Measurements from ENCODE around the gene TENM4. TPM values are rescaled to one million over a fixed set of nuclear protein-coding genes. Genes with fewer than 3 reads are reported as not detected.

TENM4 gene
- total RNA-seq, 1 experiment from 2014 or later, result 25.0 TPM

DNA sequence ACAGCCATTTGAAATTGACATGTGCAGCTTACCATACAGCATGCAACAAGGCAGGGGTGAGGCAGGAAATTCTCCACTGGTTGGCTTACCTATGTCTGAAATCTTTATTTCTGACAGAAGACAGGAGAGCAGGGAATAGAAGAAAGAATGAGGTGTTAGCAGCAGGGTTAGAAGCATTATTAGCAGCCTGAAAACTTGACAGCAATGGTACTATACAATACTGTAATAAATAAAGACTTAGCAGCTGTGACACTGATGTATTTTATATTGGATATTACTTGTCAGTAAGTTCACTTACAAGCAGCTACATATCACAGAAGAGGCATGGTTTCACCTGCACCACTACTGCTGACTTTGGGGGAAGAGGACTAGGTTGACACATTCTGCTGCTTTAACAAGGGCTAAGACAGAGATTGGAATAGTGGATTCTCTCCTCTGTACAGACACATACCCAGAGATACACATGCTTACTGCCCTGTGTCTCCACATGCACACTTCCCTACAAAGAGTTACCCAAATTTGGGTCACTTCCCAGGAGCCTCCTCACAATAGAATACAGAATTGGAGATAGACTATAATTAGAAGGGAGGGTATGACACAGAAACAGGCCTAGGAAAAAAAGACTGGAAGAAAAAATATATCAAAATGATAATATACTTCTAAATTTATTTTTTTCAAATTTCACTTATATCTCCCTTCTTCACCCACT lies 720.4 kb downstream of the TENM4 start:
- DNase-seq (ENCODE audit: low spot score) (no peak), ATAC-seq (no peak)
- Mint-ChIP-seq H3K4me3 (no peak overlapping the region), H3K36me3 (no peaks in the 10 kb centered on the region), H3K27me3 (ENCODE audit: low read depth) (no peaks in the 10 kb centered on the region), H3K27ac (no peak overlapping the region), H3K4me1 (no peaks in the 10 kb centered on the region), H3K9me3 (no peaks in the 10 kb centered on the region)
- POLR2A ChIA-PET, result no interaction called here
- CTCF ChIA-PET, result interaction anchor here (8.8 kb wide), 1 partner anchor 72 kb away, joined by 396 read pairs; no protein-coding TSS in a partner anchor
- no peak for TF ChIP-seq OVOL2 (CRISPR knock-in tag; IDR thresholded peaks at IDR 0.05; ENCODE audit: borderline replicate concordance)
- TF ChIP-seq, protein P1, sequence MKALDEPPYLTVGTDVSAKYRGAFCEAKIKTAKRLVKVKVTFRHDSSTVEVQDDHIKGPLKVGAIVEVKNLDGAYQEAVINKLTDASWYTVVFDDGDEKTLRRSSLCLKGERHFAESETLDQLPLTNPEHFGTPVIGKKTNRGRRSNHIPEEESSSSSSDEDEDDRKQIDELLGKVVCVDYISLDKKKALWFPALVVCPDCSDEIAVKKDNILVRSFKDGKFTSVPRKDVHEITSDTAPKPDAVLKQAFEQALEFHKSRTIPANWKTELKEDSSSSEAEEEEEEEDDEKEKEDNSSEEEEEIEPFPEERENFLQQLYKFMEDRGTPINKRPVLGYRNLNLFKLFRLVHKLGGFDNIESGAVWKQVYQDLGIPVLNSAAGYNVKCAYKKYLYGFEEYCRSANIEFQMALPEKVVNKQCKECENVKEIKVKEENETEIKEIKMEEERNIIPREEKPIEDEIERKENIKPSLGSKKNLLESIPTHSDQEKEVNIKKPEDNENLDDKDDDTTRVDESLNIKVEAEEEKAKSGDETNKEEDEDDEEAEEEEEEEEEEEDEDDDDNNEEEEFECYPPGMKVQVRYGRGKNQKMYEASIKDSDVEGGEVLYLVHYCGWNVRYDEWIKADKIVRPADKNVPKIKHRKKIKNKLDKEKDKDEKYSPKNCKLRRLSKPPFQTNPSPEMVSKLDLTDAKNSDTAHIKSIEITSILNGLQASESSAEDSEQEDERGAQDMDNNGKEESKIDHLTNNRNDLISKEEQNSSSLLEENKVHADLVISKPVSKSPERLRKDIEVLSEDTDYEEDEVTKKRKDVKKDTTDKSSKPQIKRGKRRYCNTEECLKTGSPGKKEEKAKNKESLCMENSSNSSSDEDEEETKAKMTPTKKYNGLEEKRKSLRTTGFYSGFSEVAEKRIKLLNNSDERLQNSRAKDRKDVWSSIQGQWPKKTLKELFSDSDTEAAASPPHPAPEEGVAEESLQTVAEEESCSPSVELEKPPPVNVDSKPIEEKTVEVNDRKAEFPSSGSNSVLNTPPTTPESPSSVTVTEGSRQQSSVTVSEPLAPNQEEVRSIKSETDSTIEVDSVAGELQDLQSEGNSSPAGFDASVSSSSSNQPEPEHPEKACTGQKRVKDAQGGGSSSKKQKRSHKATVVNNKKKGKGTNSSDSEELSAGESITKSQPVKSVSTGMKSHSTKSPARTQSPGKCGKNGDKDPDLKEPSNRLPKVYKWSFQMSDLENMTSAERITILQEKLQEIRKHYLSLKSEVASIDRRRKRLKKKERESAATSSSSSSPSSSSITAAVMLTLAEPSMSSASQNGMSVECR (CRISPR knock-in tag; IDR thresholded peaks at IDR 0.05; ENCODE audit: borderline replicate concordance), result no peak
- TF ChIP-seq, protein P2, sequence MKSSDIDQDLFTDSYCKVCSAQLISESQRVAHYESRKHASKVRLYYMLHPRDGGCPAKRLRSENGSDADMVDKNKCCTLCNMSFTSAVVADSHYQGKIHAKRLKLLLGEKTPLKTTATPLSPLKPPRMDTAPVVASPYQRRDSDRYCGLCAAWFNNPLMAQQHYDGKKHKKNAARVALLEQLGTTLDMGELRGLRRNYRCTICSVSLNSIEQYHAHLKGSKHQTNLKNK (CRISPR knock-in tag; IDR thresholded peaks at IDR 0.05), result no peak
- TF ChIP-seq, protein P3, sequence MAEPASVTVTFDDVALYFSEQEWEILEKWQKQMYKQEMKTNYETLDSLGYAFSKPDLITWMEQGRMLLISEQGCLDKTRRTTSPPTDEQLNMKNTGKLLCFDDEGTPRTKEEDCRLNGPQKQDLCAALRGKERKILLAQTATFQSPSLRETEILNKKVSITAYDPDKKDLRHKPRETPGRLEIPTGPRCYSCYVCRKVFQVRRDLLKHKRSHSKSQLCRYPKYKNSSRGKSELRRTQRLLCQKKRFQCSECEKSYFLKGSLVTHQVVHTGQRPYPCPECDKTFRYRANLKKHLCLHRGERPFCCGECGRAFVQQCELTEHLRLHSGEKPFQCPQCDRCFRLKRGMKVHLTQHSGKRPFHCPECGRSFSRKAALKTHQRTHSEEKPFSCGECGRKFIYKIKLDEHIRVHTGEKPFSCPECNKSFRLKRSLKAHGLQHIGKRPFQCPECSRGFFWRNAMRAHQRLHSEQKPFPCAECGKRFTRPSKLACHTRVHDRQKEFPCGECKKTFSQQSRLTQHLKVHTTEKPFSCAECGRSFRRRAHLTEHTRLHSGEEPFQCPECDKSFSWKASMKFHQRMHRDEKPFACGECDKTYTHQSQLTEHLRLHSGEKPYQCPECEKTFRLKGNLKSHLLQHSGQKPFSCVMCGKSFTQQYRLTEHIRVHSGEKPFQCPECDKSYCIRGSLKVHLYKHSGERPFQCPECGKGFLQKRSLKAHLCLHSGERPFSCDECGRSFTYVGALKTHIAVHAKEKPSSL (CRISPR knock-in tag; conservative IDR thresholded peaks at IDR 0.05), result no peak
- TF ChIP-seq NFATC4 (CRISPR knock-in tag; IDR thresholded peaks at IDR 0.05), result no peak
- TF ChIP-seq, protein P4, sequence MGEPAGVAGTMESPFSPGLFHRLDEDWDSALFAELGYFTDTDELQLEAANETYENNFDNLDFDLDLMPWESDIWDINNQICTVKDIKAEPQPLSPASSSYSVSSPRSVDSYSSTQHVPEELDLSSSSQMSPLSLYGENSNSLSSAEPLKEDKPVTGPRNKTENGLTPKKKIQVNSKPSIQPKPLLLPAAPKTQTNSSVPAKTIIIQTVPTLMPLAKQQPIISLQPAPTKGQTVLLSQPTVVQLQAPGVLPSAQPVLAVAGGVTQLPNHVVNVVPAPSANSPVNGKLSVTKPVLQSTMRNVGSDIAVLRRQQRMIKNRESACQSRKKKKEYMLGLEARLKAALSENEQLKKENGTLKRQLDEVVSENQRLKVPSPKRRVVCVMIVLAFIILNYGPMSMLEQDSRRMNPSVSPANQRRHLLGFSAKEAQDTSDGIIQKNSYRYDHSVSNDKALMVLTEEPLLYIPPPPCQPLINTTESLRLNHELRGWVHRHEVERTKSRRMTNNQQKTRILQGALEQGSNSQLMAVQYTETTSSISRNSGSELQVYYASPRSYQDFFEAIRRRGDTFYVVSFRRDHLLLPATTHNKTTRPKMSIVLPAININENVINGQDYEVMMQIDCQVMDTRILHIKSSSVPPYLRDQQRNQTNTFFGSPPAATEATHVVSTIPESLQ (CRISPR knock-in tag; IDR thresholded peaks at IDR 0.05), result no peak
- TF ChIP-seq, protein P5, sequence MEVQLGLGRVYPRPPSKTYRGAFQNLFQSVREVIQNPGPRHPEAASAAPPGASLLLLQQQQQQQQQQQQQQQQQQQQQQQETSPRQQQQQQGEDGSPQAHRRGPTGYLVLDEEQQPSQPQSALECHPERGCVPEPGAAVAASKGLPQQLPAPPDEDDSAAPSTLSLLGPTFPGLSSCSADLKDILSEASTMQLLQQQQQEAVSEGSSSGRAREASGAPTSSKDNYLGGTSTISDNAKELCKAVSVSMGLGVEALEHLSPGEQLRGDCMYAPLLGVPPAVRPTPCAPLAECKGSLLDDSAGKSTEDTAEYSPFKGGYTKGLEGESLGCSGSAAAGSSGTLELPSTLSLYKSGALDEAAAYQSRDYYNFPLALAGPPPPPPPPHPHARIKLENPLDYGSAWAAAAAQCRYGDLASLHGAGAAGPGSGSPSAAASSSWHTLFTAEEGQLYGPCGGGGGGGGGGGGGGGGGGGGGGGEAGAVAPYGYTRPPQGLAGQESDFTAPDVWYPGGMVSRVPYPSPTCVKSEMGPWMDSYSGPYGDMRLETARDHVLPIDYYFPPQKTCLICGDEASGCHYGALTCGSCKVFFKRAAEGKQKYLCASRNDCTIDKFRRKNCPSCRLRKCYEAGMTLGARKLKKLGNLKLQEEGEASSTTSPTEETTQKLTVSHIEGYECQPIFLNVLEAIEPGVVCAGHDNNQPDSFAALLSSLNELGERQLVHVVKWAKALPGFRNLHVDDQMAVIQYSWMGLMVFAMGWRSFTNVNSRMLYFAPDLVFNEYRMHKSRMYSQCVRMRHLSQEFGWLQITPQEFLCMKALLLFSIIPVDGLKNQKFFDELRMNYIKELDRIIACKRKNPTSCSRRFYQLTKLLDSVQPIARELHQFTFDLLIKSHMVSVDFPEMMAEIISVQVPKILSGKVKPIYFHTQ (CRISPR knock-in tag; IDR thresholded peaks at IDR 0.05), result no peak
- no peak for TF ChIP-seq GRHL2 (CRISPR knock-in tag; IDR thresholded peaks at IDR 0.05; ENCODE audit: insufficient replicate concordance, severe bottlenecking)
- TF ChIP-seq ZNF121 (CRISPR knock-in tag; IDR thresholded peaks at IDR 0.05), result no peak
- TF ChIP-seq, protein P6, sequence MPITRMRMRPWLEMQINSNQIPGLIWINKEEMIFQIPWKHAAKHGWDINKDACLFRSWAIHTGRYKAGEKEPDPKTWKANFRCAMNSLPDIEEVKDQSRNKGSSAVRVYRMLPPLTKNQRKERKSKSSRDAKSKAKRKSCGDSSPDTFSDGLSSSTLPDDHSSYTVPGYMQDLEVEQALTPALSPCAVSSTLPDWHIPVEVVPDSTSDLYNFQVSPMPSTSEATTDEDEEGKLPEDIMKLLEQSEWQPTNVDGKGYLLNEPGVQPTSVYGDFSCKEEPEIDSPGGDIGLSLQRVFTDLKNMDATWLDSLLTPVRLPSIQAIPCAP (CRISPR knock-in tag; IDR thresholded peaks at IDR 0.05), result no peak
- TF ChIP-seq, protein P7, sequence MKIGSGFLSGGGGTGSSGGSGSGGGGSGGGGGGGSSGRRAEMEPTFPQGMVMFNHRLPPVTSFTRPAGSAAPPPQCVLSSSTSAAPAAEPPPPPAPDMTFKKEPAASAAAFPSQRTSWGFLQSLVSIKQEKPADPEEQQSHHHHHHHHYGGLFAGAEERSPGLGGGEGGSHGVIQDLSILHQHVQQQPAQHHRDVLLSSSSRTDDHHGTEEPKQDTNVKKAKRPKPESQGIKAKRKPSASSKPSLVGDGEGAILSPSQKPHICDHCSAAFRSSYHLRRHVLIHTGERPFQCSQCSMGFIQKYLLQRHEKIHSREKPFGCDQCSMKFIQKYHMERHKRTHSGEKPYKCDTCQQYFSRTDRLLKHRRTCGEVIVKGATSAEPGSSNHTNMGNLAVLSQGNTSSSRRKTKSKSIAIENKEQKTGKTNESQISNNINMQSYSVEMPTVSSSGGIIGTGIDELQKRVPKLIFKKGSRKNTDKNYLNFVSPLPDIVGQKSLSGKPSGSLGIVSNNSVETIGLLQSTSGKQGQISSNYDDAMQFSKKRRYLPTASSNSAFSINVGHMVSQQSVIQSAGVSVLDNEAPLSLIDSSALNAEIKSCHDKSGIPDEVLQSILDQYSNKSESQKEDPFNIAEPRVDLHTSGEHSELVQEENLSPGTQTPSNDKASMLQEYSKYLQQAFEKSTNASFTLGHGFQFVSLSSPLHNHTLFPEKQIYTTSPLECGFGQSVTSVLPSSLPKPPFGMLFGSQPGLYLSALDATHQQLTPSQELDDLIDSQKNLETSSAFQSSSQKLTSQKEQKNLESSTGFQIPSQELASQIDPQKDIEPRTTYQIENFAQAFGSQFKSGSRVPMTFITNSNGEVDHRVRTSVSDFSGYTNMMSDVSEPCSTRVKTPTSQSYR (CRISPR knock-in tag; IDR thresholded peaks at IDR 0.05), result no peak
- TF ChIP-seq, protein P8, sequence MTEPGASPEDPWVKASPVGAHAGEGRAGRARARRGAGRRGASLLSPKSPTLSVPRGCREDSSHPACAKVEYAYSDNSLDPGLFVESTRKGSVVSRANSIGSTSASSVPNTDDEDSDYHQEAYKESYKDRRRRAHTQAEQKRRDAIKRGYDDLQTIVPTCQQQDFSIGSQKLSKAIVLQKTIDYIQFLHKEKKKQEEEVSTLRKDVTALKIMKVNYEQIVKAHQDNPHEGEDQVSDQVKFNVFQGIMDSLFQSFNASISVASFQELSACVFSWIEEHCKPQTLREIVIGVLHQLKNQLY (CRISPR knock-in tag; IDR thresholded peaks at IDR 0.05), result no peak
- no peak for TF ChIP-seq ZNF423 (CRISPR knock-in tag; IDR thresholded peaks at IDR 0.05)
- no peak for TF ChIP-seq SP1 (CRISPR knock-in tag; conservative IDR thresholded peaks at IDR 0.05)
- TF ChIP-seq, protein P9, sequence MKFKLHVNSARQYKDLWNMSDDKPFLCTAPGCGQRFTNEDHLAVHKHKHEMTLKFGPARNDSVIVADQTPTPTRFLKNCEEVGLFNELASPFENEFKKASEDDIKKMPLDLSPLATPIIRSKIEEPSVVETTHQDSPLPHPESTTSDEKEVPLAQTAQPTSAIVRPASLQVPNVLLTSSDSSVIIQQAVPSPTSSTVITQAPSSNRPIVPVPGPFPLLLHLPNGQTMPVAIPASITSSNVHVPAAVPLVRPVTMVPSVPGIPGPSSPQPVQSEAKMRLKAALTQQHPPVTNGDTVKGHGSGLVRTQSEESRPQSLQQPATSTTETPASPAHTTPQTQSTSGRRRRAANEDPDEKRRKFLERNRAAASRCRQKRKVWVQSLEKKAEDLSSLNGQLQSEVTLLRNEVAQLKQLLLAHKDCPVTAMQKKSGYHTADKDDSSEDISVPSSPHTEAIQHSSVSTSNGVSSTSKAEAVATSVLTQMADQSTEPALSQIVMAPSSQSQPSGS (CRISPR knock-in tag; IDR thresholded peaks at IDR 0.05; ENCODE audit: borderline replicate concordance, low read depth), result no peak
- no peak for TF ChIP-seq HMGA2 (CRISPR knock-in tag; IDR thresholded peaks at IDR 0.05)
- TF ChIP-seq MYBL2 (CRISPR knock-in tag; IDR thresholded peaks at IDR 0.05), result no peak

Data from WTC11 (cell line).